Parathyroid adenoma (tissue), 2 donors: ENCODE data around the gene RBM28.

Experiments
- H2AFZ ChIP-seq: fragments of 300-600 bp; sonication (generic); one replicate; pipeline ENCODE4 v1.7.0; 2017; ENCODE audit warnings: antibody characterized with exemption, mild to moderate bottlenecking
- H3K27ac ChIP-seq: fragments of 300-600 bp; sonication (generic); one replicate; pipeline ENCODE4 v1.7.0; 2017
- H3K27me3 ChIP-seq: fragments of 300-600 bp; sonication (generic); one replicate; pipeline ENCODE4 v1.7.0; 2017; ENCODE audit warnings: low read length; ENCODE audit not compliant: control insufficient read depth, insufficient read depth
- H3K36me3 ChIP-seq: fragments of 300-600 bp; sonication (generic); one replicate; pipeline ENCODE4 v1.7.0; 2017; ENCODE audit warnings: low read length; ENCODE audit not compliant: control insufficient read depth, insufficient read depth
- H3K4me1 ChIP-seq: fragments of 300-600 bp; sonication (generic); one replicate; pipeline ENCODE4 v1.7.0; 2017; ENCODE audit warnings: control low read depth
- H3K4me2 ChIP-seq: fragments of 300-600 bp; sonication (generic); one replicate; pipeline ENCODE4 v1.7.0; 2017; ENCODE audit warnings: low read length
- H3K4me3 ChIP-seq: fragments of 300-600 bp; sonication (generic); one replicate; pipeline ENCODE4 v1.7.0; 2017; ENCODE audit warnings: low read depth, low read length
- H3K79me2 ChIP-seq: fragments of 300-600 bp; sonication (generic); one replicate; pipeline ENCODE4 v1.7.0; 2017; ENCODE audit warnings: control low read depth
- H3K9ac ChIP-seq: fragments of 300-600 bp; sonication (generic); one replicate; pipeline ENCODE4 v1.7.0; 2017; ENCODE audit warnings: mild to moderate bottlenecking
- H3K9me3 ChIP-seq: fragments of 300-600 bp; sonication (generic); one replicate; pipeline ENCODE4 v1.7.0; 2017; ENCODE audit warnings: low read length; ENCODE audit not compliant: control insufficient read depth
- CTCF ChIP-seq: fragments of 300-600 bp; sonication (generic); IDR thresholded peaks from one replicate; pipeline ENCODE4 v1.7.0; 2017; ENCODE audit warnings: antibody characterized with exemption, mild to moderate bottlenecking
- donor health status: primary hyperparathyroidism.

RBM28 gene

GRCh38 chr7:128351296-128352152 is 7.8 kb upstream of the RBM28 start:
- H3K27ac ChIP-seq, result no peak overlapping the region

DNA sequence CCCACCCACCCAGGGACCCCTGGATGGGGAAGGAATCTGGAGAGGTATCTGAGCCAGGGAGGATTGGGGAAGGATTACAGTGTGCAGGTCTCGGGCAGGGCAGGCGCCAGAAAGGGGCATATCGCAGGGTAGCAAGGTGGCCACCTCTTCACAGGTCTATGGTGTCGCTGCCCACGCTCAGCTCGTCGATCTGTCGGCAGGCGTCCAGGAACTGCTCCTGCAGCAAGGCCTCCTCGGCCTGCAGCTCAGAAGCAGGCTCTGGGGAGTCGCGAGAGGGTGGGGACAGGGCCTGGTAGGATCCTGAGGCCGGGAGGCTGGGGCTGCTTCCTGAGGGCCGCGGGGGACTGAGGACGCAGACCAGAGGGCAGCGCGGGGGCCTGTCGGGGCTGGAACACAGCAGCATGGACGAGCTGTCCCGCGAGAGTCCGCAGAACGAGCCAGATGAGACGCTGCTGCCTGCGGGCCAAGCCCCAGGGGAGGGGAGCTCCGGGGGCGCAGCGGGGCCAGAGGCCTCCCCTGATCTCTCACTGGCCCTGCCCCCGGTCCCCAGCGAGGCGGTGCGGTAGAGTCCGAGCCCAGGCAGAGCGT is 7.1 kb upstream of the RBM28 start:
- Histone ChIP-seq H3K4me1 (no peaks in the 10 kb centered on the region), H3K4me3 (no peak overlapping the region), H3K27me3 (no peaks in the 10 kb centered on the region), H3K79me2 (no peaks in the 10 kb centered on the region), H3K27ac (no peak overlapping the region), H3K9ac (no peak overlapping the region), H2AFZ (no peak overlapping the region), H3K9me3 (no peaks in the 10 kb centered on the region), H3K4me2 (no peak overlapping the region), H3K36me3 (no peaks in the 10 kb centered on the region)
- no peak for TF ChIP-seq CTCF

More at GRCh38 chr7:128351296-128352152, 7.8 kb upstream of the RBM28 start:
- no peak overlapping the region for H3K9ac ChIP-seq
- H3K27me3 ChIP-seq, result no peaks in the 10 kb centered on the region
- no peaks in the 10 kb centered on the region for H3K9me3 ChIP-seq
- no peak overlapping the region for H3K4me3 ChIP-seq
- H3K79me2 ChIP-seq, result no peaks in the 10 kb centered on the region
- TF ChIP-seq CTCF, result no peak
- no peaks in the 10 kb centered on the region for H3K36me3 ChIP-seq
- H2AFZ ChIP-seq, result peak overlapping the region; percentile 38
- no peaks in the 10 kb centered on the region for H3K4me1 ChIP-seq
- no peak overlapping the region for H3K4me2 ChIP-seq

- Histone ChIP-seq H3K27me3 (no peaks in the 10 kb centered on the region), H3K4me1 (no peaks in the 10 kb centered on the region), H2AFZ (no peak overlapping the region), H3K36me3 (no peaks in the 10 kb centered on the region), H3K9ac (no peak overlapping the region), H3K79me2 (no peaks in the 10 kb centered on the region), H3K9me3 (no peaks in the 10 kb centered on the region), H3K4me3 (no peak overlapping the region), H3K27ac (no peak overlapping the region), H3K4me2 (no peak overlapping the region)
- no peak for TF ChIP-seq CTCF
Observed at GRCh38 chr7:128349466-128349825, 5.7 kb upstream of the RBM28 start.

GRCh38 chr7:128347647-128348097 is 4.0 kb upstream of the RBM28 start:
- H3K9me3 ChIP-seq, result no peaks in the 10 kb centered on the region
- H3K36me3 ChIP-seq, result no peaks in the 10 kb centered on the region
- H3K9ac ChIP-seq, result no peak overlapping the region
- H3K79me2 ChIP-seq, result peaks cover 4% of the 10 kb centered on the region
- H2AFZ ChIP-seq, result no peak overlapping the region
- H3K27ac ChIP-seq, result no peak overlapping the region
- no peak overlapping the region for H3K4me2 ChIP-seq
- H3K4me3 ChIP-seq, result no peak overlapping the region
- peak; percentile 80 for TF ChIP-seq CTCF
- H3K4me1 ChIP-seq, result peaks cover 3% of the 10 kb centered on the region
- no peaks in the 10 kb centered on the region for H3K27me3 ChIP-seq
